B cell (primary cell): ENCODE data around the gene MCTP1. TPM values are rescaled to one million over a fixed set of nuclear protein-coding genes. Genes with fewer than 3 reads are reported as not detected.

Source experiments
- ATAC-seq: fragments of 200-7000 bp; cut with Tn5 transposase; one replicate; pipeline ENCODE4 v1.10.0; 2021; ENCODE audit warnings: low read depth, mild to moderate bottlenecking, moderate number of reproducible peaks, moderate library complexity
- CTCF ChIA-PET: fragments of 350-600 bp; sonication (Branson Sonifier 250); formaldehyde crosslinking; loops from one replicate; lab custom pipeline; 2021; ENCODE audit warnings: antibody characterized with exemption, inconsistent platforms; lab: Charles Lee
- POLR2A ChIA-PET: fragments of 350-600 bp; sonication (Branson Sonifier 250); formaldehyde crosslinking; loops from one replicate; lab custom pipeline; 2021; ENCODE audit warnings: antibody characterized with exemption; lab: Charles Lee
- DNase-seq: peaks from one replicate; pipeline ENCODE4 v3.0.0; 2013
- H2AFZ ChIP-seq: 2 replicates; pipeline ENCODE4 v1.6.1; 2012; ENCODE audit warnings: mild to moderate bottlenecking, low read depth, low read length; ENCODE audit not compliant: insufficient read depth, poor library complexity, severe bottlenecking
- H3K27ac ChIP-seq, 2 donors: 1 replicate in 1 of 2; 2 replicates in 1 of 2; pipeline ENCODE4 v1.5.1; 2012 to 2013; ENCODE audit warnings: low read length in 2 of 2, mild to moderate bottlenecking in 2 of 2, moderate library complexity in 1 of 2
- H3K27me3 ChIP-seq, 4 experiments: fragments of 200-600 bp in 1 of 4; sonication (generic) in 1 of 4; replicated peaks in 1 of 4; 1 replicate in 2 of 4; 2 replicates in 2 of 4; pipeline versions ENCODE4 v1.6.1 to v1.7.0; 2013 to 2016; ENCODE audit warnings: low read length in 3 of 4, mild to moderate bottlenecking in 2 of 4, mixed read lengths in 1 of 4, moderate library complexity in 1 of 4; ENCODE audit not compliant: insufficient read depth in 4 of 4, control insufficient read depth in 3 of 4; ENCODE audit errors: control extremely low read depth in 1 of 4
- H3K36me3 ChIP-seq, 2 experiments: replicated peaks in 1 of 2; 1 replicate in 1 of 2; 2 replicates in 1 of 2; pipeline versions ENCODE4 v1.6.1 to v1.7.1; 2013; ENCODE audit warnings: low read length in 1 of 2; ENCODE audit not compliant: insufficient read depth in 2 of 2, control insufficient read depth in 1 of 2; ENCODE audit errors: control extremely low read depth in 1 of 2, extremely low read depth in 1 of 2
- H3K4me1 ChIP-seq, 2 donors: fragments of 200-600 bp in 1 of 2; sonication (generic) in 1 of 2; 1 replicate in 1 of 2; 2 replicates in 1 of 2; pipeline versions ENCODE4 v1.5.1 to v1.6.1; 2013 to 2017; ENCODE audit warnings: low read length in 2 of 2; ENCODE audit not compliant: control insufficient read depth in 2 of 2, insufficient read depth in 2 of 2
- H3K4me2 ChIP-seq: replicated peaks from 2 replicates; pipeline ENCODE3; 2012; ENCODE audit warnings: mild to moderate bottlenecking, low read depth, low read length; ENCODE audit not compliant: poor library complexity, severe bottlenecking
- H3K4me3 ChIP-seq, 5 experiments: fragments of 200-600 bp in 1 of 5; sonication (generic) in 1 of 5; 1 replicate in 3 of 5; 2 replicates in 2 of 5; pipeline versions ENCODE4 v1.5.1 to v1.7.0; 2011 to 2016; ENCODE audit warnings: low read length in 4 of 5, mild to moderate bottlenecking in 4 of 5, low read depth in 2 of 5, control low read depth in 1 of 5, moderate library complexity in 1 of 5; ENCODE audit not compliant: insufficient read depth in 1 of 5; ENCODE audit errors: control extremely low read depth in 1 of 5, extremely low read depth in 1 of 5
- H3K79me2 ChIP-seq: fragments of 200-600 bp; sonication (generic); one replicate; pipeline ENCODE4 v1.6.0; 2016; ENCODE audit warnings: low read length; ENCODE audit not compliant: control insufficient read depth, insufficient read depth
- H3K9ac ChIP-seq: fragments of 200-600 bp; sonication (generic); 2 replicates; pipeline ENCODE4 v1.6.1; 2017; ENCODE audit warnings: mild to moderate bottlenecking, low read length, moderate library complexity
- H3K9me3 ChIP-seq, 3 donors: one replicate each; pipeline versions ENCODE4 v1.6.1 to v1.7.1; 2013; ENCODE audit warnings: low read length in 2 of 3; ENCODE audit not compliant: control insufficient read depth in 2 of 3, insufficient read depth in 1 of 3; ENCODE audit errors: control extremely low read depth in 1 of 3
- H4K20me1 ChIP-seq: 2 replicates; pipeline ENCODE4 v1.6.0; 2012; ENCODE audit warnings: mild to moderate bottlenecking, low read length; ENCODE audit not compliant: insufficient read depth, control insufficient read depth, poor library complexity, severe bottlenecking
- H3K27ac Mint-ChIP-seq: one replicate; pipeline ENCODE4 v1.8.0; 2021; ENCODE audit warnings: mixed read lengths
- H3K27me3 Mint-ChIP-seq: one replicate; pipeline ENCODE4 v1.8.0; 2021; ENCODE audit warnings: mixed read lengths
- H3K4me1 Mint-ChIP-seq: one replicate; pipeline ENCODE4 v1.8.0; 2021; ENCODE audit warnings: mixed read lengths
- H3K4me3 Mint-ChIP-seq: one replicate; pipeline ENCODE4 v1.8.0; 2021; ENCODE audit warnings: mixed read lengths
- H3K9me3 Mint-ChIP-seq: one replicate; pipeline ENCODE4 v1.8.0; 2022; ENCODE audit warnings: mixed read lengths; ENCODE audit not compliant: insufficient read depth
- EZH2 ChIP-seq: IDR thresholded peaks from 2 replicates; pipeline ENCODE4 v1.6.1; 2012; ENCODE audit warnings: borderline replicate concordance, low read depth, mild to moderate bottlenecking, moderate library complexity, low read length; ENCODE audit not compliant: insufficient read depth, poor library complexity, severe bottlenecking
- WGBS: methylation state at CpG from one replicate; pipeline ENCODE4 v1.1.5; 2013; ENCODE audit warnings: missing lambda C conversion rate; ENCODE audit not compliant: insufficient coverage; 5-methylcytosine and 5-hydroxymethylcytosine counted together
- intact Hi-C: fragments of 100-400 bp; cut with micrococcal nuclease; formaldehyde crosslinking; loops from one replicate; pipeline ENCODE4 v1.10.0; 2022
- polyA plus RNA-seq: library from polyadenylated mRNA; depleted of rRNA; stranded (reverse); fragments of >200 nt; gene quantifications from 2 replicates; pipeline ENCODE4 v1.2.3, GENCODE V29; 2012
- total RNA-seq, 2 donors: library from RNA; stranded (reverse); fragments of 120-200 nt in 1 of 2; gene quantifications; 1 replicate in 1 of 2; 2 replicates in 1 of 2; pipeline versions ENCODE4 v1.2.3 to v1.2.4, GENCODE V29; 2013 to 2022
- TF ChIP-seq, protein P1 (sequence below): fragments of 200-600 bp; IDR thresholded peaks from one replicate; pipeline ENCODE4 v1.8.0; 2022; ENCODE audit warnings: antibody characterized with exemption, mild to moderate bottlenecking

Gene MCTP1
- total and polyA plus RNA-seq, 2 donors (not counting 1 experiment from before 2014, with no cell fraction given), result 0.42 to 2.5 TPM

DNA sequence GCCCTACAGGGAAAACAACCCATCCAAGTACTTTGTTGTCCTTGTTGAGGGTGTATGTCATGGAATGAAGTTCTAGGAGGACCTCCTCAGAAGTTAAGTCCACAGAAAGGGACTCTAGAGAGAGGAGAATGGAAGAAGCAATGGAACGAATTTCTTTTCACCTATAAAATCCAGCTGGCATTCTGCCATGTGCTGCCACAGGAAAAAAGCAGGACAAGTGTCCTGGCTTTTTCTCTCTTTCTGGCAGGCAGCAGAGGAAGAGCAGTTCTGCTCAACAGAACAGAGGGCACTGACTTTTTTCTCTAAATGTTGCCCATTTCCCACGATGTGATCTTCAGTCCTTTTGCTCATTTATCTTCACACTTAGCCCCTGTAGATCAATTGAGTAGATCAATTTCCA, 240.8 kb downstream of the MCTP1 start:
- TF ChIP-seq EZH2, result no peak
- TF ChIP-seq, protein P1, sequence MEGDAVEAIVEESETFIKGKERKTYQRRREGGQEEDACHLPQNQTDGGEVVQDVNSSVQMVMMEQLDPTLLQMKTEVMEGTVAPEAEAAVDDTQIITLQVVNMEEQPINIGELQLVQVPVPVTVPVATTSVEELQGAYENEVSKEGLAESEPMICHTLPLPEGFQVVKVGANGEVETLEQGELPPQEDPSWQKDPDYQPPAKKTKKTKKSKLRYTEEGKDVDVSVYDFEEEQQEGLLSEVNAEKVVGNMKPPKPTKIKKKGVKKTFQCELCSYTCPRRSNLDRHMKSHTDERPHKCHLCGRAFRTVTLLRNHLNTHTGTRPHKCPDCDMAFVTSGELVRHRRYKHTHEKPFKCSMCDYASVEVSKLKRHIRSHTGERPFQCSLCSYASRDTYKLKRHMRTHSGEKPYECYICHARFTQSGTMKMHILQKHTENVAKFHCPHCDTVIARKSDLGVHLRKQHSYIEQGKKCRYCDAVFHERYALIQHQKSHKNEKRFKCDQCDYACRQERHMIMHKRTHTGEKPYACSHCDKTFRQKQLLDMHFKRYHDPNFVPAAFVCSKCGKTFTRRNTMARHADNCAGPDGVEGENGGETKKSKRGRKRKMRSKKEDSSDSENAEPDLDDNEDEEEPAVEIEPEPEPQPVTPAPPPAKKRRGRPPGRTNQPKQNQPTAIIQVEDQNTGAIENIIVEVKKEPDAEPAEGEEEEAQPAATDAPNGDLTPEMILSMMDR, result no peak
- Mint-ChIP-seq H3K27ac (no peak overlapping the region), H3K4me3 (no peak overlapping the region)

DNA sequence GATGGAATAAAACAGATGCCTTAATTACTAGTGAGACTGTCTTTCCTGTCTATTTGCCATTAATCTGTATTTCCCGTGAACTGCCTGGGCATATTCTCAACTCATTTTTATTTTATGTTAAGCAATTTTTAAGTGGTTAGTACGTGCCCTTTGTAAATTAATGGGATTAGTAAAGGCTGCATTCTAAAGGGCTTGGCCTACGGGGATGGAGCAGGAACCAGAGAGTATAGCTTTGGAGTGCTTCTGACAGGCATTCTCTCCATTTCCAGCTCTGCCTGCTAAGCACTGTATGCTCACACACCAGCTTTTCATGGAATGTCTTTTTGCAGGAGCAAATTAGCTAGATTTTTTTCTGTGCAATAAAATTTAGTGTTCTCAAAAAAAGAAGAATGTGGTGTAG, 241.2 kb downstream of the MCTP1 start:
- no peak for DNase-seq
- ChIA-PET CTCF (no interaction called here), POLR2A (no interaction called here)
- Mint-ChIP-seq H3K4me1 (peaks cover 1% of the 10 kb centered on the region), H3K27me3 (no peaks in the 10 kb centered on the region), H3K4me3 (no peak overlapping the region), H3K9me3 (peaks cover 6% of the 10 kb centered on the region), H3K27ac (no peak overlapping the region)
- Histone ChIP-seq H3K27ac (no peak overlapping the region), H3K36me3 (no peaks in the 10 kb centered on the region), H3K9me3 (no peaks in the 10 kb centered on the region), H3K27me3 (no peaks in the 10 kb centered on the region), H3K4me2 (no peak overlapping the region), H3K9ac (no peak overlapping the region), H2AFZ (no peak overlapping the region), H4K20me1 (no peaks in the 10 kb centered on the region), H3K4me3 (no peak overlapping the region), H3K79me2 (no peaks in the 10 kb centered on the region), H3K4me1 (no peaks in the 10 kb centered on the region)
- intact Hi-C loops, result no loop called here
- WGBS, result 71% methylated on average over 1 of the region's 3 CpGs
- TF ChIP-seq, protein P1, result no peak
- TF ChIP-seq EZH2, result no peak
- no peak for ATAC-seq

More for the DNA sequence above, 240.8 kb downstream of the MCTP1 start:
- H3K4me1 Mint-ChIP-seq, result peaks cover 1% of the 10 kb centered on the region
- no peaks in the 10 kb centered on the region for H3K27me3 ChIP-seq
- H3K4me1 ChIP-seq, result no peaks in the 10 kb centered on the region
- DNase-seq (no peak), ATAC-seq (no peak)
- no peaks in the 10 kb centered on the region for H3K27me3 Mint-ChIP-seq
- intact Hi-C loops, result no loop called here
- no peaks in the 10 kb centered on the region for H4K20me1 ChIP-seq
- no peak overlapping the region for H3K9ac ChIP-seq
- H2AFZ ChIP-seq, result no peak overlapping the region
- ChIA-PET POLR2A (no interaction called here), CTCF (no interaction called here)
- no peaks in the 10 kb centered on the region for H3K9me3 ChIP-seq
- H3K36me3 ChIP-seq, result no peaks in the 10 kb centered on the region
- H3K27ac ChIP-seq, result no peak overlapping the region
- 64% methylated on average over 1 of the region's 2 CpGs for WGBS
- H3K79me2 ChIP-seq, result no peaks in the 10 kb centered on the region
- H3K4me2 ChIP-seq, result no peak overlapping the region
- peaks cover 6% of the 10 kb centered on the region for H3K9me3 Mint-ChIP-seq
- no peak overlapping the region for H3K4me3 ChIP-seq
